GM12878 (cell line): ENCODE results near the gene ZXDC. TPM values are rescaled to one million over a fixed set of nuclear protein-coding genes. Genes with fewer than 3 reads are reported as not detected.

Experiments used
- ATF3 ChIP-seq: IDR thresholded peaks from 2 replicates; pipeline ENCODE4 v1.6.1; 2011; ENCODE audit warnings: low read depth, mild to moderate bottlenecking, low read length, moderate library complexity, borderline replicate concordance; ENCODE audit errors: extremely low read depth
- CHD1 ChIP-seq: IDR thresholded peaks from 2 replicates; pipeline ENCODE4 v1.6.1; 2012; ENCODE audit warnings: low read depth, low read length, improper control_type of control experiment
- NKRF ChIP-seq: fragments of 450-650 bp; conservative IDR thresholded peaks from 2 replicates; pipeline ENCODE4 v1.6.1; 2017; ENCODE audit warnings: mild to moderate bottlenecking, moderate library complexity
- SREBF1 ChIP-seq: IDR thresholded peaks from 2 replicates; pipeline ENCODE4 v1.6.1; 2012; ENCODE audit warnings: mild to moderate bottlenecking, low read length
- ZNF274 ChIP-seq: IDR thresholded peaks from one replicate; pipeline ENCODE4 v1.8.0; 2011; ENCODE audit not compliant: insufficient read length, insufficient read depth
- ZNF592 ChIP-seq: fragments of 450-650 bp; IDR thresholded peaks from 2 replicates; pipeline ENCODE4 v1.6.1; 2017; ENCODE audit warnings: mild to moderate bottlenecking, moderate library complexity
- ZNF622 ChIP-seq: fragments of 450-650 bp; IDR thresholded peaks from 2 replicates; pipeline ENCODE4 v1.6.1; 2017; ENCODE audit warnings: mild to moderate bottlenecking, inconsistent platforms
- polyA plus RNA-seq, 11 experiments: library from polyadenylated mRNA; depleted of rRNA in 4 of 11; unstranded in 6 of 11; stranded (reverse) in 5 of 11; fragments of >200 nt; fragmentation: Nextera tagmentation in 4 of 11; fragmentation: Illumina TruSeq in 1 of 11; extraction: Ambion mirVana in 4 of 11; extraction: Trizol in 1 of 11; gene quantifications; 1 replicate in 1 of 11; 2 replicates in 10 of 11; pipeline versions ENCODE4 v1.2.1 to v1.2.3, GENCODE V29; 2011 to 2016; ENCODE audit warnings: inconsistent platforms in 2 of 11, missing spikeins in 2 of 11, low read depth in 1 of 11
- total RNA-seq, 4 experiments: library from RNA; depleted of rRNA in 3 of 4; stranded (reverse); fragments of >200 nt in 3 of 4; fragmentation: Illumina TruSeq in 1 of 4; extraction: Trizol in 1 of 4; gene quantifications; 2 replicates each; pipeline versions ENCODE4 v1.2.1 to v1.2.3, GENCODE V29; 2013 to 2021
- TF ChIP-seq, protein P1 (sequence below): IDR thresholded peaks from 2 replicates; pipeline ENCODE4 v1.6.1; 2011; ENCODE audit warnings: mild to moderate bottlenecking, low read depth, low read length, moderate library complexity; ENCODE audit not compliant: insufficient replicate concordance

ZXDC gene
- total and polyA plus RNA-seq, 10 of the 15 experiments (the other 5 are each of a cell fraction or from before 2014, with no cell fraction given): 0.72 to 15.3 (median 8.5) TPM

DNA sequence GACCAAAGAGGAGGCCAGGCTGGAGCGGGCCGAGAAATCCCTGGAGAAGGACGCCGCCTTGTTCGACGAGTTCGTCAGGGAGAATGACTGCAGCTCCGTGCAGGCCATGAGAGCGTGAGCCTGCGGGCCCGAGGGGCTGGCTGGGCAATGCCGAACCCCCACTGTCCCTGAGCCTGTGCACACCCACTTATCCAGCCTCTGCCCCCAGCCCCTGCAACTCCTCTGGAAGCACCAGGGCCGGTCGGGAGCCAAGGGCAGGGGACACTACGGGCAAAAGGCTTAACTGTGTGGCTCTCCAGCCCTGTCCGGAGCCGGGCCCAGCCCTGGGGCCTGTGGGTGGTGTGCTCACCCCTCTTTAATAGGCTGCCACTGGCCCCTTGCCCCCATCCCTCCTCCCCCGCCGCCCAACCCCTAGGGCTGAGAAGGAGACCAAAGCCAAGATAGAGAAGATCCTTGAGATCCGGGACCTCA is 57.0 kb downstream of the ZXDC start (continued):
- TF ChIP-seq NKRF (no peak), ZNF274 (no peak), CHD1 (no peak), ATF3 (no peak), ZNF622 (no peak), SREBF1 (no peak), ZNF592 (no peak)
- TF ChIP-seq, protein P1, sequence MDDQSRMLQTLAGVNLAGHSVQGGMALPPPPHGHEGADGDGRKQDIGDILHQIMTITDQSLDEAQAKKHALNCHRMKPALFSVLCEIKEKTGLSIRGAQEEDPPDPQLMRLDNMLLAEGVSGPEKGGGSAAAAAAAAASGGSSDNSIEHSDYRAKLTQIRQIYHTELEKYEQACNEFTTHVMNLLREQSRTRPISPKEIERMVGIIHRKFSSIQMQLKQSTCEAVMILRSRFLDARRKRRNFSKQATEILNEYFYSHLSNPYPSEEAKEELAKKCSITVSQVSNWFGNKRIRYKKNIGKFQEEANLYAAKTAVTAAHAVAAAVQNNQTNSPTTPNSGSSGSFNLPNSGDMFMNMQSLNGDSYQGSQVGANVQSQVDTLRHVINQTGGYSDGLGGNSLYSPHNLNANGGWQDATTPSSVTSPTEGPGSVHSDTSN: no peak
